ENCODE measurements around the gene NACC1. TPM values are rescaled to one million over a fixed set of nuclear protein-coding genes. Genes with fewer than 3 reads are reported as not detected.

The NACC1 gene
- total RNA-seq, 1 donor, result 95.0 TPM

DNA sequence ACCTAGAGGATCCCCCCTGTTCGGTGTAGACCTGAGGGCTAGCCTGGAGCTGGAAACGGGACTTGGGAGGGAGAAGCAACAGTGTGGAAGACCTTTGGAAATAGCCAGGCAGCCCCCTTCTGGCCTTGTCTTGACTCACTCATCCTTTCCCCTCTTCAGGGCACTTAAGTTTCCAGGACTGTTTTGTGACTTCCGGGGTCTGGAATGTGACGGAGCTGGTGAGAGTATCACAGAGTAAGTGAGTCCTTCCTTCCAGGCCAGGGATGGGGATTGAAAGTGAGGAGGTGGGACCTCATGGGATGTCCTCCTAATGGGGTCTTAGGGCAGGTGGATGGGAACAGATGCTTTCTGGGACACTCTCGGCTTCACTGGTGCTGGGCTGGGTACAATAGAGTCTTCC, 44.8 kb upstream of the NACC1 start:
- no peak for TF ChIP-seq CTCF (IDR thresholded peaks at IDR 0.05; ENCODE audit: insufficient read depth, low read depth, low read length)
- no peak for DNase-seq (ENCODE audit: low read depth)
- H3K4me3 ChIP-seq (ENCODE audit: low read depth, low read length), result no peak overlapping the region

DNA sequence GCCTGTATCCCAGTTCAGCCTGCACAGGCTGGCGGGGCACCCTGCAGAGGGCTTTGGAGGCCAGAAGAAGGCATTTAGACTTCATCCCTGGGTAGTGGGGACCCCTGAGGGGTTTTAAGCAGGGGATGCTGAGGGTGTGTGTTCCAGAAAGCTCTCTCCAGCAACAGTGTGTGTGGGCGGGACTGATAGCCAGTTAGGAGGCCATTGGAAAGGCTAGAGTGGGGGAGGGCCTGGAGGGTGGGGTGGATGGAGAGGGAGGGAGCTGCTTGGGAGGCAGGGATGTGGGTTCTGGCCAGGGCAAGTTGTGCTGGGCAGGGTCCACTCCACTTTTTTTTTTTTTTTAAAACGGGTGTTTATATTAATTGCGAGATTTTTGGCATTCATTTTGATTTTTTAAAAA, 43.7 kb upstream of the NACC1 start:
- no peak overlapping the region for H3K4me3 ChIP-seq (ENCODE audit: low read depth, low read length)
- TF ChIP-seq CTCF (IDR thresholded peaks at IDR 0.05; ENCODE audit: insufficient read depth, low read depth, low read length), result no peak
- DNase-seq (ENCODE audit: low read depth), result no peak

DNA sequence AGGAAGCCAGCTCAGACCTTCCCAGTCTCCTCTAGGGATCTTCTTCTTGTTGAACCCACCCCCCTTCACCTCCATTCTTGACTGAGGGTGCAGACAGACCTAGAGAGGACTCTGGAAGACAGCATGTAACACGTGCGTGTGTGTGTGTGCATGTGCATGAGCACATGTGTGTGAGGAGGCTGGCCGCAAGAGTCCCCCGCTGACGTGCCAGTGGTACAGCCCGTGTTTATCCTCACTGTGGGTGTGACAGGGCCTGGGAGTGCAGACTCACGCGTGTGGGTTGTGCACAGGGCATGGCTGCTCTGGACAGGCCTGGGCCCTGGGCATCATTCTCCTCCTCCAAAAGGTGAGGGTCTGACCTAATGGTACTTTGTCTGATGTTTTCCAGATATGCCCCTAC, 41.7 kb upstream of the NACC1 start:
- DNase-seq (ENCODE audit: low read depth), result no peak
- no peak overlapping the region for H3K4me3 ChIP-seq (ENCODE audit: low read depth, low read length)
- TF ChIP-seq CTCF (IDR thresholded peaks at IDR 0.05; ENCODE audit: insufficient read depth, low read depth, low read length), result no peak

GRCh38 chr19:13076787-13077186, 41.3 kb upstream of the NACC1 start:
- TF ChIP-seq CTCF (IDR thresholded peaks at IDR 0.05; ENCODE audit: insufficient read depth, low read depth, low read length), result no peak
- no peak overlapping the region for H3K4me3 ChIP-seq (ENCODE audit: low read depth, low read length)
- DNase-seq (ENCODE audit: low read depth), result no peak

DNA sequence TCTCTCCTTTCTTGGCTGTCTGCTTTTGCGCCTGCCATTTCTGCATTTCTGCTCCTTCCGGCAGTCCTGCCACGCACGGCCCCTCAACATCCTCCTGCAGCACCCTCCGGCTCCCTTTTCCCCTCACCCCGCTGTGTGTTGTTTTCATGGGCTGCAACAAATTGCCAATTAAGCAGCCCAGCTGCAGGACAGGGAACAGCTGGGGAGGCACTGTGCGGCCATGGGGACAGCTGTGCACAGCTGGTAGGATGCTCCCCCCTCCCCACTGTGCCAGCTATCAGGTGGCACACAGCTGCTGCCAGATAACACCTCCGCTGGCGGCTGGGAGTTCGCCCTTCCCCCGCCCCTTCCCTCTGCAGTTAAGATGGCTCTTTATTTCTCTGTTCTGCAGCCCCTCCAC, 40.8 kb upstream of the NACC1 start:
- no peak for TF ChIP-seq CTCF (IDR thresholded peaks at IDR 0.05; ENCODE audit: insufficient read depth, low read depth, low read length)
- no peak for DNase-seq (ENCODE audit: low read depth)
- H3K4me3 ChIP-seq (ENCODE audit: low read depth, low read length), result no peak overlapping the region

DNA sequence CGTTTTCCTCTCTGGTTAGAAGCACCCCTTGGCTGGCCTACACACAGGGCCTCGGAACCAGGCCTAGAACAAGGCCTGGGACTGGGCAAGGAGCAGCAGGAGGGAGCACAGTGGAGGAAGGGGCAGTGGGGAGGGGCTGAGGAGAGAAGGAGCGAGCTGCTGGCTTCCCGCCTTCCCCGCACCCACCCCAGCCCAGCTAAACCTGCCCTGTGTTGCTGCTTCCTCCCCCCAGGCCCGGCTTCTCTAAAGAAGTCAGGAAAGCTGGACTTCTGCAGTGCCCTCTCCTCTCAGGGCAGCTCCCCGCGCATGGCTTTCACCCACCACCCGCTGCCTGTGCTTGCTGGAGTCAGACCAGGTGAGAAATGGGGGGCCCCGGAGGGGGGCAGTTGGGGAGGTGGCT, 39.7 kb upstream of the NACC1 start:
- DNase-seq (ENCODE audit: low read depth), result no peak
- no peak for TF ChIP-seq CTCF (IDR thresholded peaks at IDR 0.05; ENCODE audit: insufficient read depth, low read depth, low read length)
- no peak overlapping the region for H3K4me3 ChIP-seq (ENCODE audit: low read depth, low read length)

DNA sequence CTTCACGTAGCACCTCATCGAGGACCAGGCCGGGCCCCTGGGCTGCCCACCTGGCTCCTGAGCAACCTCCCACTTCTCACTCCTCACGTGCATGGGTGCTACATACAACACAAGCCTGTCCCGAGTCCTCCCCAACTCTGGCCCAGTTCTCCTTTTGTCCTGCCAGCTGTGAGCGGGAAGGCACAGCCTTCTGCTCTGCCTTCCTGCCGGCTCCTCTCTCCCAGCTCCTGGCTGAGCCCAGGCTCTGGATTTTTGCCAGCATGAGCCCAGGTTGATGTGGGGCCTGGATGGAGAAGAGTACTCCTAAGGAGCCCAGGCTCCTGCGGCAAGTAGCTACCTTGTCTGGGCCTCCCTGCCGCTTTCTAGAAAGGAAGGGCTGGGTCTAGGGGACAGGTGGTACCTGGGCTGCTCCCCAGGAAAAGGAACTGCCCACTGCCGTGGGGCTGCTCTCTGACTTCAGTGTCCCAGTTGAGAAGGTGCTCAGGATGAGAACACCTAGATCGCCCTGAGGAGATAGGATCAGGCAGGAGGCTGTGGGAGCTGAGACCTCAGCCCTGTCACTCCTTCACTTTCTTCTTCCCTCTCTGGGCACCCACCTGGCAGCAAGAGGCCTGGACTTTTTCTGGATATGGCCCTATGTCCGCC, 39.0 kb upstream of the NACC1 start:
- DNase-seq (ENCODE audit: low read depth), result no peak
- TF ChIP-seq CTCF (IDR thresholded peaks at IDR 0.05; ENCODE audit: insufficient read depth, low read depth, low read length), result no peak
- no peak overlapping the region for H3K4me3 ChIP-seq (ENCODE audit: low read depth, low read length)

All from fibroblast of villous mesenchyme (primary cell).